GM21717 (cell line): ENCODE data around the gene TTF2.
"Not testable (repeated sequence)": the region's sequence is repeated elsewhere in the genome, so short reads cannot be mapped to it uniquely, and the experiment has no call there.

Source experiments
- ATAC-seq: cut with Tn5 transposase; IDR thresholded peaks from one replicate; pipeline ENCODE4 v1.9.1; 2021; ENCODE audit warnings: mild to moderate bottlenecking, moderate library complexity; ENCODE audit not compliant: unreplicated experiment

The TTF2 gene

GRCh38 chr1:117147341-117147831 lies 87.3 kb downstream of the TTF2 start:
- no peak for ATAC-seq

GRCh38 chr1:117147856-117148588 lies 87.9 kb downstream of the TTF2 start:
- no peak for ATAC-seq

- no peak for ATAC-seq
Observed at GRCh38 chr1:117150316-117150715, 90.2 kb downstream of the TTF2 start.

DNA sequence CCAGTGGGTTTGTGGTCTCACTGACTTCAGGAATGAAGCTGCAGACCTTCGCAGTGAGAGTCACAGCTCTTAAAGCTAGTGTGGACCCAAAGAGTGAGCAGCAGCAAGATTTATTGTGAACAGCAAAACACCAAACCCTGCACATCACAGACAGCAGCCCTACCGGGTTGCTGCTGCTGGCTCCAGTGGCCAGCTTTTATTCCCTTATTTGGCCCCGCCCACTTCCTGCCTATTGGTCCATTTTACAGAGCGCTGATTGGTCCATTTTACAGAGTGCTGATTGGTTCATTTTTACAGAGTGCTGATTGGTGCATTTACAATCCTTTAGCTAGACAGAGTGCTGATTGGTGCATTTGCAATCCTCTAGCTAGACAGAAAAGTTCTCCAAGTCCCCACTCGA lies 91.2 kb downstream of the TTF2 start:
- ATAC-seq: not testable (repeated sequence)
